ENCODE results near the gene FKBP8.

The FKBP8 gene

GRCh38 chr19:18521692-18522123 is 21.7 kb downstream of the FKBP8 start, which contains the start of gene ELL:
TSS of gene ELL (minus strand) at chr19:18522070. CDS start at chr19:18522055, 15 bp downstream.
- no peak for DNase-seq (ENCODE audit: low read depth in 2 of 2)

- no peak for DNase-seq (ENCODE audit: low read depth in 2 of 2)
These were observed 22.3 kb downstream of the FKBP8 start for GRCh38 chr19:18520848-18521691.

GRCh38 chr19:18519962-18520847 is 23.2 kb downstream of the FKBP8 start:
- peak; percentile 28 to 55 for DNase-seq (ENCODE audit: low read depth in 2 of 2)

- DNase-seq (ENCODE audit: low read depth in 2 of 2) = no peak
These were observed 24.7 kb downstream of the FKBP8 start for GRCh38 chr19:18518639-18519038.

- DNase-seq (ENCODE audit: low read depth in 2 of 2) = no peak
These were observed 25.8 kb downstream of the FKBP8 start for GRCh38 chr19:18517606-18518005.

GRCh38 chr19:18515959-18516358 is 27.4 kb downstream of the FKBP8 start:
- DNase-seq (ENCODE audit: low read depth in 2 of 2) = no peak

GRCh38 chr19:18514800-18515682 is 28.3 kb downstream of the FKBP8 start:
- DNase-seq (ENCODE audit: low read depth in 2 of 2) = no peak

- DNase-seq (ENCODE audit: low read depth in 2 of 2) = no peak
These were observed 29.5 kb downstream of the FKBP8 start for GRCh38 chr19:18513868-18514267.

GRCh38 chr19:18510216-18510615 is 33.2 kb downstream of the FKBP8 start:
- DNase-seq (ENCODE audit: low read depth in 2 of 2) = no peak

- no peak for DNase-seq (ENCODE audit: low read depth in 2 of 2)
These were observed 34.8 kb downstream of the FKBP8 start for GRCh38 chr19:18508585-18508984.

GRCh38 chr19:18507727-18508440 is 35.5 kb downstream of the FKBP8 start:
- no peak for DNase-seq (ENCODE audit: low read depth in 2 of 2)

GRCh38 chr19:18507021-18507726 is 36.2 kb downstream of the FKBP8 start:
- DNase-seq (ENCODE audit: low read depth in 2 of 2) = no peak

GRCh38 chr19:18506101-18506930 is 37.1 kb downstream of the FKBP8 start:
- DNase-seq (ENCODE audit: low read depth in 2 of 2) = no peak

GRCh38 chr19:18504886-18505610 is 38.3 kb downstream of the FKBP8 start:
- no peak for DNase-seq (ENCODE audit: low read depth in 2 of 2)

GRCh38 chr19:18503971-18504885 is 39.1 kb downstream of the FKBP8 start:
- DNase-seq (ENCODE audit: low read depth in 2 of 2) = no peak

GRCh38 chr19:18503337-18503970 is 39.9 kb downstream of the FKBP8 start:
- DNase-seq (ENCODE audit: low read depth in 2 of 2) = no peak

GRCh38 chr19:18502638-18503294 is 40.6 kb downstream of the FKBP8 start:
- no peak for DNase-seq (ENCODE audit: low read depth in 2 of 2)

All from stimulated activated CD4-positive, alpha-beta T cell treated with anti-CD3 and anti-CD28 coated beads, Interleukin-15, amount 100 ng/mL, for 48 hours (primary cell).